ENCODE results near the gene TTC3. TPM values are rescaled to one million over a fixed set of nuclear protein-coding genes. Genes with fewer than 3 reads are reported as not detected.

The TTC3 gene
- total RNA-seq, 2 experiments from 2014 or later: 73.5 to 90.0 TPM

- H2AFZ ChIP-seq (ENCODE audit: low read length): no peak overlapping the region
- H3K4me1 ChIP-seq (ENCODE audit: insufficient read depth, low read length, poor library complexity, severe bottlenecking): peaks cover 12% of the 10 kb centered on the region
- H3K9me2 ChIP-seq (ENCODE audit: insufficient read depth, low read length): no peaks in the 10 kb centered on the region
- ChIA-PET POLR2A (no interaction called here), CTCF (ENCODE audit: unreplicated experiment) (no interaction called here)
- peak overlapping the region; percentile 32 for H3K27ac ChIP-seq (ENCODE audit: low read depth, low read length, poor library complexity, severe bottlenecking)
- no peaks in the 10 kb centered on the region for H4K20me1 ChIP-seq (ENCODE audit: insufficient read depth, low read length)
- 0 out of 2 replicates have a peak overlapping the region, but pooled peaks have one; percentile 42 for H3K4me2 ChIP-seq (ENCODE audit: low read length)
- no peak for DNase-seq (ENCODE audit: low spot score)
- H3K79me2 ChIP-seq (ENCODE audit: insufficient read depth, low read depth, low read length): no peaks in the 10 kb centered on the region
- no peaks in the 10 kb centered on the region for H3K9me3 ChIP-seq (ENCODE audit: low read length)
- intact Hi-C loops (cut with micrococcal nuclease; ENCODE audit: unreplicated experiment): no loop called here
- no TSS peak for BruUV-seq (replicated peaks)
- H3K4me3 ChIP-seq (ENCODE audit: low read depth, low read length, poor library complexity, severe bottlenecking): no peak overlapping the region
- H3K36me3 ChIP-seq (ENCODE audit: insufficient read depth, low read length): peaks cover 82% of the 10 kb centered on the region
- TF ChIP-seq CTCF (conservative IDR thresholded peaks at IDR 0.05; ENCODE audit: low read length) (no peak), EZH2phosphoT487 (IDR thresholded peaks at IDR 0.05; ENCODE audit: borderline replicate concordance, low read depth, low read length) (no peak)
These were observed 158.6 kb downstream of the TTC3 start for GRCh38 chr21:37231671-37232070.

DNA sequence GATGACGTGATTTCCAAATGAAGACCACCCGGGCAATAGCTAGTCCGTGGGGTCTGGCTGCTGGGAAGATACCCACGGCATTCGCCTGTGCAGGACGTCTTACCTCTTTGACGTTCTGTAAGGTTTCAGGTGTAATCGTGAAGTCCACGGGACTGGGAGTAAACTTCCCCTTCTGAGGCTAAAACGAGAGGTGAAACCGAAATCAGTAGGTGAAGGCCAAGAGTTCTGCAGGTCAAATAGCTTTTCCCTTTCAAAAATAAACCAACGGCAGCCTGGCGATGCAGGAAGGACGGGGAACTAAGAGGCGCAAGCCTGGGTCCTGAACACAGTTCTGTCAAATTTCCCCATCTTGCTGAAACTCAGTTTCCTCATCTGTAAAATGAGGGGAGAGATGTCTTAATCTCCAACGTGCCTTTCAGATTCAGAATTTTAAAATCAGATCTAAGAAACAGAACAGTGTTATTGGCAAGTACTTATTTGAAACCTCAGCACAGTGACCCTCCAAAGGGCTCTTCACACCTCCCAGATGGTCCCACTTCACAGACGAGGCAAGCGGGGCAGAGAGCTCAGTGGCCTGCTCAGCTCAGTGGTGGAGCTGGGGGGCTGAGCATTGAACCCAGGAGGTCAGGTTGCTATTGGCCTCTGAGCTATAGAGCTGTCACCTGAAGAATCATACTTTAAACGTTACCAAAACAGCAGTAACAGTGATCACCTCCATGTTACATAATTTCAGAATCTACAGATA, 159.4 kb downstream of the TTC3 start:
- Histone ChIP-seq H3K4me3 (ENCODE audit: low read depth, low read length, poor library complexity, severe bottlenecking) (no peak overlapping the region), H3K4me1 (ENCODE audit: insufficient read depth, low read length, poor library complexity, severe bottlenecking) (peaks cover 12% of the 10 kb centered on the region), H2AFZ (ENCODE audit: low read length) (no peak overlapping the region), H3K27ac (ENCODE audit: low read depth, low read length, poor library complexity, severe bottlenecking) (peak overlapping the region; percentile 32), H3K36me3 (ENCODE audit: insufficient read depth, low read length) (peaks cover 82% of the 10 kb centered on the region), H3K9me3 (ENCODE audit: low read length) (no peaks in the 10 kb centered on the region), H3K4me2 (ENCODE audit: low read length) (peak overlapping the region; percentile 42), H4K20me1 (ENCODE audit: insufficient read depth, low read length) (no peaks in the 10 kb centered on the region), H3K79me2 (ENCODE audit: insufficient read depth, low read depth, low read length) (no peaks in the 10 kb centered on the region), H3K9me2 (ENCODE audit: insufficient read depth, low read length) (no peaks in the 10 kb centered on the region)
- POLR2A ChIA-PET: interaction anchor here (0.6 kb wide), 1 partner anchor 90 kb away, joined by 3 read pairs; no protein-coding TSS in a partner anchor
- intact Hi-C loops (cut with micrococcal nuclease; ENCODE audit: unreplicated experiment): no loop called here
- peak; percentile 20 for DNase-seq (ENCODE audit: low spot score)
- no TSS peak for BruUV-seq (replicated peaks)
- TF ChIP-seq CTCF (conservative IDR thresholded peaks at IDR 0.05; ENCODE audit: low read length) (no peak), EZH2phosphoT487 (IDR thresholded peaks at IDR 0.05; ENCODE audit: borderline replicate concordance, low read depth, low read length) (no peak)
- CTCF ChIA-PET (ENCODE audit: unreplicated experiment): no interaction called here

GRCh38 chr21:37233551-37234146, 160.6 kb downstream of the TTC3 start:
- Histone ChIP-seq H3K79me2 (ENCODE audit: insufficient read depth, low read depth, low read length) (no peaks in the 10 kb centered on the region), H3K4me2 (ENCODE audit: low read length) (no peak overlapping the region), H2AFZ (ENCODE audit: low read length) (no peak overlapping the region), H3K9me2 (ENCODE audit: insufficient read depth, low read length) (no peaks in the 10 kb centered on the region), H3K27ac (ENCODE audit: low read depth, low read length, poor library complexity, severe bottlenecking) (no peak overlapping the region), H3K36me3 (ENCODE audit: insufficient read depth, low read length) (peaks cover 82% of the 10 kb centered on the region), H3K4me3 (ENCODE audit: low read depth, low read length, poor library complexity, severe bottlenecking) (no peak overlapping the region), H4K20me1 (ENCODE audit: insufficient read depth, low read length) (no peaks in the 10 kb centered on the region), H3K9me3 (ENCODE audit: low read length) (no peaks in the 10 kb centered on the region), H3K4me1 (ENCODE audit: insufficient read depth, low read length, poor library complexity, severe bottlenecking) (peaks cover 12% of the 10 kb centered on the region)
- no peak for TF ChIP-seq CTCF (conservative IDR thresholded peaks at IDR 0.05; ENCODE audit: low read length)
- TF ChIP-seq EZH2phosphoT487 (IDR thresholded peaks at IDR 0.05; ENCODE audit: borderline replicate concordance, low read depth, low read length): no peak
- ChIA-PET POLR2A (no interaction called here), CTCF (ENCODE audit: unreplicated experiment) (no interaction called here)
- BruUV-seq (replicated peaks): no TSS peak
- DNase-seq (ENCODE audit: low spot score): no peak
- intact Hi-C loops (cut with micrococcal nuclease; ENCODE audit: unreplicated experiment): no loop called here
